ENCODE data around the gene BSND. TPM values are rescaled to one million over a fixed set of nuclear protein-coding genes. Genes with fewer than 3 reads are reported as not detected.
"Not testable (repeated sequence)": the region's sequence is repeated elsewhere in the genome, so short reads cannot be mapped to it uniquely, and the experiment has no call there.

Gene BSND
- total and polyA plus RNA-seq, 2 experiments from 2014 or later: not detected

GRCh38 chr1:55021942-55022546, 23.3 kb downstream of the BSND start:
- Histone ChIP-seq H2AFZ (peak overlapping the region; percentile 98), H3K4me3 (no peak overlapping the region), H4K20me1 (ENCODE audit: insufficient read depth) (no peaks in the 10 kb centered on the region), H3K9ac (peak overlapping the region; percentile 66), H3K27me3 (replicated peaks; ENCODE audit: insufficient read depth) (0 out of 2 replicates have a peak, but pooled peaks cover 7% of the 10 kb centered on the region), H3K4me2 (ENCODE audit: unreplicated experiment) (no peak overlapping the region), H3K79me2 (ENCODE audit: insufficient read depth) (no peaks in the 10 kb centered on the region), H3K9me3 (ENCODE audit: low read depth) (no peaks in the 10 kb centered on the region), H3K36me3 (ENCODE audit: low read depth) (no peaks in the 10 kb centered on the region), H3F3A (ENCODE audit: insufficient read depth) (0 out of 2 replicates have a peak, but pooled peaks cover 3% of the 10 kb centered on the region), H3K4me1 (ENCODE audit: insufficient read depth) (no peaks in the 10 kb centered on the region), H3K9me2 (ENCODE audit: insufficient read depth) (no peaks in the 10 kb centered on the region), H3K27ac (no peak overlapping the region)
- in situ Hi-C loops (cut with MboI): no loop called here
- TF ChIP-seq EZH2phosphoT487 (IDR thresholded peaks at IDR 0.05; ENCODE audit: insufficient read depth, low read depth) (no peak), EZH2 (IDR thresholded peaks at IDR 0.05; ENCODE audit: insufficient read depth, poor library complexity, severe bottlenecking) (no peak)
- 41 to 44% methylated on average over 15 of the region's 15 CpGs for WGBS, 2 experiments (ENCODE audit: low coverage in 1 of 2, low lambda C conversion rate in 2 of 2, missing lambda C conversion rate in 2 of 2)
- DNase-seq: peak; percentile 96

DNA sequence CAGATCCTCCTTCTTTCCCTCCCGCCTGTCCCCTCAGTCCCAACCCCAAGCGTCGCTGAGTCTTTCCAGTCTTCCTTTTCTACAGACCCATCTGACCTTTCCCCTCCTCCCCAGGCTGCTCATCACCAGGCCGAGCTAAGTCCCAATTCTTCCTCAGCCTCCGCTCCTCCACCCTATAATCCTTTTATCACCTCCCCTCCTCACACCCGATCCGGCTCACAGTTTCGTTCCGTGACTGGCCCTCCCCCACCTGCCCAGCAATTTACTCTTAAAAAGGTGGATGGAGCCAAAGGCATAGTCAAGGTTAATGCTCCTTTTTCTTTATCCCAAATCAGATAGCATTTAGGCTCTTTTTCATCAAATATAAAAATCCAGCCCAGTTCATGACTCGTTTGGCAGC, 25.4 kb downstream of the BSND start:
- H2AFZ ChIP-seq; H3K4me3 ChIP-seq; H3K27me3 ChIP-seq (replicated peaks; ENCODE audit: insufficient read depth); H3K27ac ChIP-seq; H3K4me1 ChIP-seq (ENCODE audit: insufficient read depth); H3K9ac ChIP-seq; H3K4me2 ChIP-seq (ENCODE audit: unreplicated experiment); H3K9me3 ChIP-seq (ENCODE audit: low read depth); H4K20me1 ChIP-seq (ENCODE audit: insufficient read depth); H3K9me2 ChIP-seq (ENCODE audit: insufficient read depth); H3K79me2 ChIP-seq (ENCODE audit: insufficient read depth); H3K36me3 ChIP-seq (ENCODE audit: low read depth); DNase-seq; in situ Hi-C loops (cut with MboI); H3F3A ChIP-seq (ENCODE audit: insufficient read depth): not testable (repeated sequence)
- WGBS, 2 experiments (ENCODE audit: low coverage in 1 of 2, low lambda C conversion rate in 2 of 2, missing lambda C conversion rate in 2 of 2): 62 to 64% methylated on average over 8 to 10 of the region's 10 CpGs

GRCh38 chr1:55026682-55027081, 27.9 kb downstream of the BSND start:
- H4K20me1 ChIP-seq (ENCODE audit: insufficient read depth); H3K4me3 ChIP-seq; H2AFZ ChIP-seq; H3K79me2 ChIP-seq (ENCODE audit: insufficient read depth); H3F3A ChIP-seq (ENCODE audit: insufficient read depth); H3K9me3 ChIP-seq (ENCODE audit: low read depth); H3K4me2 ChIP-seq (ENCODE audit: unreplicated experiment); H3K27me3 ChIP-seq (replicated peaks; ENCODE audit: insufficient read depth); H3K9ac ChIP-seq; H3K36me3 ChIP-seq (ENCODE audit: low read depth); in situ Hi-C loops (cut with MboI); H3K9me2 ChIP-seq (ENCODE audit: insufficient read depth); H3K27ac ChIP-seq; H3K4me1 ChIP-seq (ENCODE audit: insufficient read depth); DNase-seq: not testable (repeated sequence)
- 70 to 76% methylated on average over 3 of the region's 3 CpGs for WGBS, 2 experiments (ENCODE audit: low coverage in 1 of 2, low lambda C conversion rate in 2 of 2, missing lambda C conversion rate in 2 of 2)

DNA sequence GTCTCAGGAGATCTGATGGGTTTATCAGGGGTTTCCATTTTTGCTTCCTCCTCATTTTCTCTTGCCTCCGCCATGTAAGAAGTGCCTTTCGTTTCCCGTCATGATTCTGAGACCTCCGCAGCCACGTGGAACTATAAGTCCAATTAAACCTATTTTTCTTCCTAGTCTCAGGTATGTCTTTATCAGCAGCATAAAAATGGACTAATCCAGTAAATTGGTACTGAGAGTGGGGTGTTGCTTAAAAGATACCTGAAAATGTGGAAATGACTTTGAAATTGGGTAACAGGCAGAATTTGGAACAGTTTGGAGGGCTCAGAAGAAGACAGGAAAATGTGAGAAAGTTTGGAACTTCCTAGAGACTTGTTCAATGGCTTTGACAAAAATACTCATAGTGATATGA, 32.4 kb downstream of the BSND start:
- H3K4me3 ChIP-seq; H3K9ac ChIP-seq; H3K9me2 ChIP-seq (ENCODE audit: insufficient read depth); H3K9me3 ChIP-seq (ENCODE audit: low read depth); H3K36me3 ChIP-seq (ENCODE audit: low read depth); H2AFZ ChIP-seq; H3K4me2 ChIP-seq (ENCODE audit: unreplicated experiment); H3K27ac ChIP-seq; in situ Hi-C loops (cut with MboI); H4K20me1 ChIP-seq (ENCODE audit: insufficient read depth); DNase-seq; H3K79me2 ChIP-seq (ENCODE audit: insufficient read depth); H3F3A ChIP-seq (ENCODE audit: insufficient read depth); H3K4me1 ChIP-seq (ENCODE audit: insufficient read depth): not testable (repeated sequence)
- 89 to 93% methylated on average over 5 of the region's 5 CpGs for WGBS, 2 experiments (ENCODE audit: low coverage in 1 of 2, low lambda C conversion rate in 2 of 2, missing lambda C conversion rate in 2 of 2)
- H3K27me3 ChIP-seq (replicated peaks; ENCODE audit: insufficient read depth): peaks cover 18% of the 10 kb centered on the region

GRCh38 chr1:55033265-55033614, 34.5 kb downstream of the BSND start:
- in situ Hi-C loops (cut with MboI): no loop called here
- peaks cover 33% of the 10 kb centered on the region for H3K27me3 ChIP-seq (replicated peaks; ENCODE audit: insufficient read depth)
- 49 to 53% methylated on average over 7 of the region's 7 CpGs for WGBS, 2 experiments (ENCODE audit: low coverage in 1 of 2, low lambda C conversion rate in 2 of 2, missing lambda C conversion rate in 2 of 2)

More at GRCh38 chr1:55033265-55033614, 34.5 kb downstream of the BSND start:
- no peaks in the 10 kb centered on the region for H3F3A ChIP-seq (ENCODE audit: insufficient read depth)
- H3K4me3 ChIP-seq: no peak overlapping the region
- no peaks in the 10 kb centered on the region for H3K9me2 ChIP-seq (ENCODE audit: insufficient read depth)
- H3K36me3 ChIP-seq (ENCODE audit: low read depth): no peaks in the 10 kb centered on the region
- H4K20me1 ChIP-seq (ENCODE audit: insufficient read depth): no peaks in the 10 kb centered on the region
- no peak overlapping the region for H3K27ac ChIP-seq
- H3K79me2 ChIP-seq (ENCODE audit: insufficient read depth): no peaks in the 10 kb centered on the region
- H3K4me1 ChIP-seq (ENCODE audit: insufficient read depth): no peaks in the 10 kb centered on the region
- no peak overlapping the region for H3K9ac ChIP-seq
- TF ChIP-seq EZH2phosphoT487 (IDR thresholded peaks at IDR 0.05; ENCODE audit: insufficient read depth, low read depth) (no peak), EZH2 (IDR thresholded peaks at IDR 0.05; ENCODE audit: insufficient read depth, poor library complexity, severe bottlenecking) (no peak)
- H3K9me3 ChIP-seq (ENCODE audit: low read depth): no peaks in the 10 kb centered on the region
- DNase-seq: no peak
- H2AFZ ChIP-seq: no peak overlapping the region
- no peak overlapping the region for H3K4me2 ChIP-seq (ENCODE audit: unreplicated experiment)

Data from GM23248 (cell line).